ENCODE measurements around the gene PROSER1.

- no peak for TF ChIP-seq CTCF (conservative IDR thresholded peaks at IDR 0.05; ENCODE audit: low read depth, low read length)
- no peak for TF ChIP-seq POLR2A (IDR thresholded peaks at IDR 0.05; ENCODE audit: low read depth, low read length)
- TF ChIP-seq SMC3 (IDR thresholded peaks at IDR 0.05; ENCODE audit: low read depth, low read length): no peak
- TF ChIP-seq CEBPB (IDR thresholded peaks at IDR 0.05; ENCODE audit: low read depth, low read length): no peak
- TF ChIP-seq RCOR1 (IDR thresholded peaks at IDR 0.05; ENCODE audit: insufficient replicate concordance, low read length): no peak
- no peak for TF ChIP-seq USF2 (IDR thresholded peaks at IDR 0.05; ENCODE audit: low read depth, low read length)
- no peak for TF ChIP-seq MXI1 (IDR thresholded peaks at IDR 0.05; ENCODE audit: borderline replicate concordance, low read depth, low read length)
- TF ChIP-seq RAD21 (IDR thresholded peaks at IDR 0.05; ENCODE audit: low read length): no peak
- no peak for TF ChIP-seq NFE2L2 (IDR thresholded peaks at IDR 0.05; ENCODE audit: low read depth, low read length)
- TF ChIP-seq BHLHE40 (IDR thresholded peaks at IDR 0.05; ENCODE audit: low read depth, low read length): no peak
These were observed 57.2 kb downstream of the PROSER1 start for GRCh38 chr13:38980750-38981078.
